Endodermal cell (in vitro differentiated cells): ENCODE data around the gene SUN1. TPM values are rescaled to one million over a fixed set of nuclear protein-coding genes. Genes with fewer than 3 reads are reported as not detected.

ENCODE experiments used
- DNase-seq: peaks from one replicate; pipeline ENCODE4 v3.0.0-alpha.2; 2017
- H3K27ac ChIP-seq: 2 replicates; pipeline ENCODE4 v1.5.1; 2013; ENCODE audit warnings: mild to moderate bottlenecking, low read depth, low read length, moderate library complexity
- H3K27me3 ChIP-seq: 2 replicates; pipeline ENCODE4 v1.6.1; 2013; ENCODE audit warnings: mild to moderate bottlenecking, low read length, moderate library complexity; ENCODE audit not compliant: insufficient read depth, control insufficient read depth, poor library complexity, severe bottlenecking
- H3K36me3 ChIP-seq: 2 replicates; pipeline ENCODE4 v1.7.0; 2013; ENCODE audit warnings: mild to moderate bottlenecking, low read length, moderate library complexity; ENCODE audit not compliant: control insufficient read depth, insufficient read depth
- H3K4me1 ChIP-seq: one replicate; pipeline ENCODE4 v1.7.0; 2013; ENCODE audit warnings: low read length; ENCODE audit not compliant: control insufficient read depth, insufficient read depth
- H3K4me3 ChIP-seq: 2 replicates; pipeline ENCODE4 v1.5.1; 2013; ENCODE audit warnings: mild to moderate bottlenecking, low read length, moderate library complexity
- H3K9ac ChIP-seq: 2 replicates; pipeline ENCODE4 v1.6.1; 2013; ENCODE audit warnings: mild to moderate bottlenecking, low read length, moderate library complexity; ENCODE audit not compliant: poor library complexity, severe bottlenecking; ENCODE audit errors: extremely low read depth
- H3K9me3 ChIP-seq: 2 replicates; pipeline ENCODE4 v1.6.1; 2013; ENCODE audit warnings: mild to moderate bottlenecking, low read length, moderate library complexity; ENCODE audit not compliant: control insufficient read depth
- H3K27ac Mint-ChIP-seq: 2 replicates; pipeline ENCODE4 v1.8.0; 2020; ENCODE audit warnings: mixed read lengths
- H3K27me3 Mint-ChIP-seq: 2 replicates; pipeline ENCODE4 v1.8.0; 2021; ENCODE audit warnings: mild to moderate bottlenecking, mixed read lengths; ENCODE audit not compliant: insufficient read depth
- H3K36me3 Mint-ChIP-seq: 2 replicates; pipeline ENCODE4 v1.8.0; 2020; ENCODE audit warnings: low read depth, mixed read lengths
- H3K4me1 Mint-ChIP-seq: 2 replicates; pipeline ENCODE4 v1.8.0; 2020; ENCODE audit warnings: mixed read lengths
- H3K4me3 Mint-ChIP-seq: 2 replicates; pipeline ENCODE4 v1.8.0; 2020; ENCODE audit warnings: mild to moderate bottlenecking, moderate library complexity, mixed read lengths
- H3K9me3 Mint-ChIP-seq: 2 replicates; pipeline ENCODE4 v1.8.0; 2020; ENCODE audit warnings: mild to moderate bottlenecking, mixed read lengths
- CTCF ChIP-seq: fragments of 200-600 bp; sonication (generic); conservative IDR thresholded peaks from 2 replicates; pipeline ENCODE4 v1.5.0; 2021; ENCODE audit warnings: antibody characterized with exemption, mild to moderate bottlenecking
- WGBS, 2 experiments: methylation state at CpG; one replicate each; pipeline versions ENCODE4 v1.1.5 to v1.1.7; 2013; ENCODE audit warnings: missing lambda C conversion rate in 2 of 2, mixed read lengths in 1 of 2; ENCODE audit not compliant: insufficient coverage in 1 of 2, insufficient read length in 1 of 2; 5-methylcytosine and 5-hydroxymethylcytosine counted together
- total RNA-seq, 2 donors: library from RNA; stranded (reverse); fragmentation: NEBNext Ultra II Directional in 1 of 2; extraction: Animal tissue kit (Norgen Biotek cat#: 25700) in 1 of 2; gene quantifications; 2 replicates in 1 of 2; 3 replicates in 1 of 2; pipeline ENCODE4 v1.2.1, GENCODE V29; 2021

The SUN1 gene
- total RNA-seq, 2 donors from 2014 or later = 133 to 136 TPM

GRCh38 chr7:890868-891267 lies 58.6 kb downstream of the SUN1 start:
- no peak for TF ChIP-seq CTCF
- no peaks in the 10 kb centered on the region for H3K27me3 ChIP-seq
- H3K36me3 ChIP-seq = peaks cover 57% of the 10 kb centered on the region
- 92 to 93% methylated on average over 11 to 15 of the region's 15 CpGs for WGBS, 2 experiments
- no peak for DNase-seq
- H3K27ac ChIP-seq = no peak overlapping the region
- Mint-ChIP-seq H3K4me3 (no peak overlapping the region), H3K27ac (peak overlapping the region; percentile 59), H3K9me3 (no peaks in the 10 kb centered on the region), H3K36me3 (peaks cover 59% of the 10 kb centered on the region), H3K27me3 (no peaks in the 10 kb centered on the region), H3K4me1 (no peaks in the 10 kb centered on the region)
- no peak overlapping the region for H3K4me3 ChIP-seq
- H3K9me3 ChIP-seq = no peaks in the 10 kb centered on the region
- H3K4me1 ChIP-seq = no peaks in the 10 kb centered on the region
- no peak overlapping the region for H3K9ac ChIP-seq

GRCh38 chr7:891291-891690 lies 59.0 kb downstream of the SUN1 start:
- no peak for TF ChIP-seq CTCF
- Histone ChIP-seq H3K27ac (no peak overlapping the region), H3K4me3 (no peak overlapping the region), H3K27me3 (no peaks in the 10 kb centered on the region), H3K36me3 (peaks cover 62% of the 10 kb centered on the region), H3K4me1 (no peaks in the 10 kb centered on the region), H3K9me3 (no peaks in the 10 kb centered on the region), H3K9ac (no peak overlapping the region)
- Mint-ChIP-seq H3K4me1 (no peaks in the 10 kb centered on the region), H3K9me3 (no peaks in the 10 kb centered on the region), H3K27me3 (no peaks in the 10 kb centered on the region), H3K36me3 (peaks cover 63% of the 10 kb centered on the region), H3K27ac (no peak overlapping the region), H3K4me3 (no peak overlapping the region)
- no peak for DNase-seq
- WGBS, 2 experiments = 94 to 95% methylated on average over 11 to 29 of the region's 29 CpGs

GRCh38 chr7:891805-892204 lies 59.5 kb downstream of the SUN1 start:
- Histone ChIP-seq H3K4me1 (no peaks in the 10 kb centered on the region), H3K4me3 (no peak overlapping the region), H3K9ac (no peak overlapping the region), H3K27me3 (no peaks in the 10 kb centered on the region), H3K27ac (no peak overlapping the region), H3K36me3 (peaks cover 66% of the 10 kb centered on the region), H3K9me3 (no peaks in the 10 kb centered on the region)
- H3K27ac Mint-ChIP-seq = no peak overlapping the region
- no peaks in the 10 kb centered on the region for H3K27me3 Mint-ChIP-seq
- H3K36me3 Mint-ChIP-seq = peaks cover 66% of the 10 kb centered on the region
- TF ChIP-seq CTCF = no peak
- WGBS, 2 experiments = 95 to 96% methylated on average over 19 to 20 of the region's 20 CpGs
- H3K4me1 Mint-ChIP-seq = no peaks in the 10 kb centered on the region
- no peak for DNase-seq
- no peaks in the 10 kb centered on the region for H3K9me3 Mint-ChIP-seq
- no peak overlapping the region for H3K4me3 Mint-ChIP-seq
